Hepatocyte (in vitro differentiated cells): ENCODE measurements around the gene LAMTOR1.

ENCODE experiments used
- EZH2 ChIP-seq: fragments of 200-600 bp; sonication (generic); IDR thresholded peaks from 2 replicates; pipeline ENCODE4 v1.6.1; 2016; ENCODE audit warnings: antibody characterized with exemption, mild to moderate bottlenecking, borderline replicate concordance
- TF ChIP-seq, protein P1 (sequence below): fragments of 200-600 bp; sonication (generic); IDR thresholded peaks from 2 replicates; pipeline ENCODE4 v1.5.1; 2016; ENCODE audit warnings: antibody characterized with exemption, mild to moderate bottlenecking; ENCODE audit not compliant: poor library complexity

DNA sequence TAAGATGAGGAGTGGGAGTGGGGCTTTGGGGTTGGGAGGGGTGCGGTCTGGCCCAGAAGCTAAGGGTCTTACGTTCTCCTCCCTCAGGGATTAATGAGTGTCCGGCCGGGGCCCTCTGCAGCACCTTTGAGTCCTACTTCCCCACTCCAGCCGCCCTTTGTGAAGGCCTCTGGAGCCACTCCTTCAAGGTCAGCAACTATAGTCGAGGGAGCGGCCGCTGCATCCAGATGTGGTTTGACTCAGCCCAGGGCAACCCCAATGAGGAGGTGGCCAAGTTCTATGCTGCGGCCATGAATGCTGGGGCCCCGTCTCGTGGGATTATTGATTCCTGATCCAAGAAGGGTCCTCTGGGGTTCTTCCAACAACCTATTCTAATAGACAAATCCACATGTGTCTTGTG lies 36.4 kb upstream of the LAMTOR1 start:
- TF ChIP-seq, protein P1, sequence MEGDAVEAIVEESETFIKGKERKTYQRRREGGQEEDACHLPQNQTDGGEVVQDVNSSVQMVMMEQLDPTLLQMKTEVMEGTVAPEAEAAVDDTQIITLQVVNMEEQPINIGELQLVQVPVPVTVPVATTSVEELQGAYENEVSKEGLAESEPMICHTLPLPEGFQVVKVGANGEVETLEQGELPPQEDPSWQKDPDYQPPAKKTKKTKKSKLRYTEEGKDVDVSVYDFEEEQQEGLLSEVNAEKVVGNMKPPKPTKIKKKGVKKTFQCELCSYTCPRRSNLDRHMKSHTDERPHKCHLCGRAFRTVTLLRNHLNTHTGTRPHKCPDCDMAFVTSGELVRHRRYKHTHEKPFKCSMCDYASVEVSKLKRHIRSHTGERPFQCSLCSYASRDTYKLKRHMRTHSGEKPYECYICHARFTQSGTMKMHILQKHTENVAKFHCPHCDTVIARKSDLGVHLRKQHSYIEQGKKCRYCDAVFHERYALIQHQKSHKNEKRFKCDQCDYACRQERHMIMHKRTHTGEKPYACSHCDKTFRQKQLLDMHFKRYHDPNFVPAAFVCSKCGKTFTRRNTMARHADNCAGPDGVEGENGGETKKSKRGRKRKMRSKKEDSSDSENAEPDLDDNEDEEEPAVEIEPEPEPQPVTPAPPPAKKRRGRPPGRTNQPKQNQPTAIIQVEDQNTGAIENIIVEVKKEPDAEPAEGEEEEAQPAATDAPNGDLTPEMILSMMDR: no peak
- no peak for TF ChIP-seq EZH2
